ENCODE measurements around the gene MEDAG. TPM values are rescaled to one million over a fixed set of nuclear protein-coding genes. Genes with fewer than 3 reads are reported as not detected.
"Not testable (repeated sequence)": the region's sequence is repeated elsewhere in the genome, so short reads cannot be mapped to it uniquely, and the experiment has no call there.

Gene MEDAG
- total RNA-seq, 1 donor from 2014 or later: 7.5 TPM

GRCh38 chr13:30923418-30923817, 17.3 kb downstream of the MEDAG start:
- H3K27me3 Mint-ChIP-seq (ENCODE audit: low read depth): no peaks in the 10 kb centered on the region
- H3K9me3 Mint-ChIP-seq: no peaks in the 10 kb centered on the region
- peaks cover 3% of the 10 kb centered on the region for H3K36me3 Mint-ChIP-seq
- TF ChIP-seq CTCF (IDR thresholded peaks at IDR 0.05; ENCODE audit: unreplicated experiment): no peak
- H3K4me1 Mint-ChIP-seq: peaks cover 55% of the 10 kb centered on the region
- no peak overlapping the region for H3K4me3 Mint-ChIP-seq
- no peak overlapping the region for H3K27ac Mint-ChIP-seq
- no peak for DNase-seq (ENCODE audit: low spot score in 2 of 2, unreplicated experiment in 2 of 2)

- H3K4me1 Mint-ChIP-seq: peaks cover 58% of the 10 kb centered on the region
- no peak overlapping the region for H3K4me3 Mint-ChIP-seq
- no peak for TF ChIP-seq CTCF (IDR thresholded peaks at IDR 0.05; ENCODE audit: unreplicated experiment)
- no peak overlapping the region for H3K27ac Mint-ChIP-seq
- peaks cover 3% of the 10 kb centered on the region for H3K36me3 Mint-ChIP-seq
- no peaks in the 10 kb centered on the region for H3K27me3 Mint-ChIP-seq (ENCODE audit: low read depth)
- H3K9me3 Mint-ChIP-seq: no peaks in the 10 kb centered on the region
- DNase-seq (ENCODE audit: low spot score in 2 of 2, unreplicated experiment in 2 of 2): no peak
These were observed 18.6 kb downstream of the MEDAG start for GRCh38 chr13:30924721-30925120.

GRCh38 chr13:30925429-30925828, 19.4 kb downstream of the MEDAG start:
- Mint-ChIP-seq H3K9me3 (no peaks in the 10 kb centered on the region), H3K27ac (peak overlapping the region; percentile 66), H3K36me3 (peaks cover 3% of the 10 kb centered on the region), H3K27me3 (ENCODE audit: low read depth) (no peaks in the 10 kb centered on the region), H3K4me1 (peaks cover 63% of the 10 kb centered on the region), H3K4me3 (no peak overlapping the region)
- TF ChIP-seq CTCF (IDR thresholded peaks at IDR 0.05; ENCODE audit: unreplicated experiment): no peak
- no peak for DNase-seq (ENCODE audit: low spot score in 2 of 2, unreplicated experiment in 2 of 2)

- H3K9me3 Mint-ChIP-seq: no peaks in the 10 kb centered on the region
- no peaks in the 10 kb centered on the region for H3K27me3 Mint-ChIP-seq (ENCODE audit: low read depth)
- peak overlapping the region; percentile 7 for H3K27ac Mint-ChIP-seq
- no peak for TF ChIP-seq CTCF (IDR thresholded peaks at IDR 0.05; ENCODE audit: unreplicated experiment)
- H3K4me3 Mint-ChIP-seq: no peak overlapping the region
- no peak for DNase-seq (ENCODE audit: low spot score in 2 of 2, unreplicated experiment in 2 of 2)
- peaks cover under 1% of the 10 kb centered on the region for H3K36me3 Mint-ChIP-seq
- H3K4me1 Mint-ChIP-seq: peaks cover 64% of the 10 kb centered on the region
These were observed 20.7 kb downstream of the MEDAG start for GRCh38 chr13:30926781-30927180.

- peaks cover 68% of the 10 kb centered on the region for H3K4me1 Mint-ChIP-seq
These were observed 21.1 kb downstream of the MEDAG start for GRCh38 chr13:30927188-30927587.

GRCh38 chr13:30927595-30927994, 21.5 kb downstream of the MEDAG start:
- TF ChIP-seq CTCF (IDR thresholded peaks at IDR 0.05; ENCODE audit: unreplicated experiment): no peak
- Mint-ChIP-seq H3K4me3 (no peak overlapping the region), H3K27ac (no peak overlapping the region), H3K36me3 (no peaks in the 10 kb centered on the region), H3K4me1 (peaks cover 72% of the 10 kb centered on the region), H3K9me3 (no peaks in the 10 kb centered on the region), H3K27me3 (ENCODE audit: low read depth) (no peaks in the 10 kb centered on the region)
- no peak for DNase-seq (ENCODE audit: low spot score in 2 of 2, unreplicated experiment in 2 of 2)

More at GRCh38 chr13:30927188-30927587, 21.1 kb downstream of the MEDAG start:
- H3K9me3 Mint-ChIP-seq; H3K27me3 Mint-ChIP-seq (ENCODE audit: low read depth); DNase-seq (ENCODE audit: low spot score in 2 of 2, unreplicated experiment in 2 of 2); H3K4me3 Mint-ChIP-seq; H3K36me3 Mint-ChIP-seq: not testable (repeated sequence)
- peak overlapping the region; percentile 7 for H3K27ac Mint-ChIP-seq
